GM04503 (cell line): ENCODE measurements around the gene ERN2.

ENCODE experiments used
- DNase-seq: peaks from one replicate; pipeline ENCODE4 v3.0.0-alpha.2; 2012; ENCODE audit warnings: low read depth

The ERN2 gene

GRCh38 chr16:23687034-23687808, 25.8 kb downstream of the ERN2 start:
- DNase-seq = no peak

GRCh38 chr16:23683487-23683886, 29.5 kb downstream of the ERN2 start:
- no peak for DNase-seq

DNA sequence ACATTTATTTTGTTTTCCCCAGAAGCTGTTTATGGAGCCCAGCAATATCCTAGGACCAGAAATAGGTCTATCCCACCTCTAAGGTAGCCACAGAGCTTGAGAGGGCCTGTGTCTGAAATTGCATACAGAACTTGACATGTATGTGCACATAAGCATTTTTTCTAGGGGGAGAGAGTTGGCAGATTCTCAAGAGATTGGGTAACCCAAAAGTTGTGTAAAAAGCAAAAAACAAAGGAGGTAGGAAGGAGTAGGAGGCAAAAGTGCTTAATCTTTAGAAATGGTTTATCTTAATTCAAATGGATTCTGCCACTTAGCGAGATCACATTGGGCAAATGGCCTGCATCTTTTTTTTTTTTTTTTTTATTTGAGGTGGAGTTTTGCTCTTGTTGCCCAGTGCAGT, 30.8 kb downstream of the ERN2 start:
- DNase-seq = no peak

DNA sequence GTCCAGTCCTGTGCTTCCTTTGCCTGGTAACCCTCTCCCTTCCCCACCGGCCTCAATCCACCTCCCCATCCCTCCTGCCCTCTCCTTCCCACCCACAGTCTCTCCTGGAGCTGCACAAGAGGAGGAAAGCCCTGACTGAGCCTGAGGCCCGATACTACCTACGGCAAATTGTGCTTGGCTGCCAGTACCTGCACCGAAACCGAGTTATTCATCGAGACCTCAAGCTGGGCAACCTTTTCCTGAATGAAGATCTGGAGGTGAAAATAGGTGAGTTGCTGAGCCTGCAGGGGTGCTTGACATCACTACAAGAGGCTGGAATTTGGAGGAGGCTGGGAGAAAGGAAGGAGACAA, 33.1 kb downstream of the ERN2 start:
- DNase-seq = no peak

DNA sequence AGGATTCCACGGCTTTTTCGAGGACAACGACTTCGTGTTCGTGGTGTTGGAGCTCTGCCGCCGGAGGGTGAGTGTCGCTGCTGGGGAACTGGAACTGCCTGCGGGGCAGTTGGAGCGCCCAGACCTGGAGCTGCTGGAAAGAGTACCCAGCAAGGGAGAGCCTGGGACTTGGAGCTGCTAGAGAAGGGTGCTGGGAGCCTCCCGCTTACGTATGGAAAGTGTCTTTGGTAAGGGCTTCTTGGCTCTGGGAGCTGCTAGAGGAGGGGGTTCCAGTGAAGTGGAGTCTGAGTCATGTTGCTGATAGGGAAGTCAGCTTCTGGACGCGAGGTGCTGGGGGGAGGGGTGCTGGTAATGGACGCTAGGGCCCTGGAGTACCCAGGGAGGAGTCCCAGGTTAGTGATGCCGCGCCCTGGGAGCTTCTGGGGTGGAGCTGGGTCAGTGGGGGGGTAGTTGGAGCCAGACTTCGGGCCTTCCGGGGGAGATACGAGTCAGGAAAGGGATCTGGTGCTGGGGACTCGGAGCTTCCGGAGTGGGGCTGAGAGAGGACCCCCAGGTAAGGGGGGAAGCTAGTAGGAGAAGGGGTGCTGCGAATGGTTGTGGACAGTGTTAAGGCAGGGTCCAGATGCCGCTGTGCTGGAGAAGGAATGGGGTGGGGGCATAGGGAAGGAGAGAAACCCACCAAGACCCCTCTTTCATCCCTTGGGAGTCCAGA, 33.6 kb downstream of the ERN2 start:
- DNase-seq = no peak

- no peak for DNase-seq
Measured at GRCh38 chr16:23678430-23679273, 34.4 kb downstream of the ERN2 start, which contains the start of gene PLK1. Gene PLK1 (plus strand): TSS chr16:23678889. CDS start chr16:23678933, 44 bp downstream.

GRCh38 chr16:23676924-23677480, 36.0 kb downstream of the ERN2 start:
- DNase-seq = no peak

DNA sequence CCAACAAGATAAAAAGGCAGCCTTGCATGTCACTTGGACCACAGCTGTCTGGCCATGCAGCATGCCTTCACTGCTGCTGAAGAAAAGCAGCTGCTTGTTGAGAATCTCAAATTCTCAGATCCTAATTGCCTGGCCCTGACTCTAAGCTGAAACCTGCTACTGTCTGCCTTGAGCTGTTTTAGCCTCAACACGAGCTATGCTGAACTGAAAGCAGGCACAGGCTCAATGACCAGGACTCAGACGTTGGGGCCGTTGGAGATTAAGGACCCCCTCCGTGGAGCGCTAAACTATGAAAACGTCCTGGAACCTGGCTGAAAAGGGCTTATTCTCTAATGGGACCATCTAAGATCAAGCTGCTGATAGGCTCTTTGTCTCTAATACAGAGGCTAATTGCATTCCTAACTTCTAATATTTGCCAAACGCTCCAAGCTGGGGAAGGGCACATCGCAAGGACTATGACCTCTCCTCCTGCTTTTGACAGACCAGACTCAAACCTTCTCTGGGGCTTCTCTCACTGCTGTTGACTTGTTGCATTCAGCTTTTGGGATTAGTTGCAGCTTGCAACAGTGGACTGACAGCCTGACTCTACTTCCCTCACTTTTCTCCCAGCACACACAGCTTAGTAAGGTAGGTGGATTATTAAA, 38.9 kb downstream of the ERN2 start:
- DNase-seq = no peak

DNA sequence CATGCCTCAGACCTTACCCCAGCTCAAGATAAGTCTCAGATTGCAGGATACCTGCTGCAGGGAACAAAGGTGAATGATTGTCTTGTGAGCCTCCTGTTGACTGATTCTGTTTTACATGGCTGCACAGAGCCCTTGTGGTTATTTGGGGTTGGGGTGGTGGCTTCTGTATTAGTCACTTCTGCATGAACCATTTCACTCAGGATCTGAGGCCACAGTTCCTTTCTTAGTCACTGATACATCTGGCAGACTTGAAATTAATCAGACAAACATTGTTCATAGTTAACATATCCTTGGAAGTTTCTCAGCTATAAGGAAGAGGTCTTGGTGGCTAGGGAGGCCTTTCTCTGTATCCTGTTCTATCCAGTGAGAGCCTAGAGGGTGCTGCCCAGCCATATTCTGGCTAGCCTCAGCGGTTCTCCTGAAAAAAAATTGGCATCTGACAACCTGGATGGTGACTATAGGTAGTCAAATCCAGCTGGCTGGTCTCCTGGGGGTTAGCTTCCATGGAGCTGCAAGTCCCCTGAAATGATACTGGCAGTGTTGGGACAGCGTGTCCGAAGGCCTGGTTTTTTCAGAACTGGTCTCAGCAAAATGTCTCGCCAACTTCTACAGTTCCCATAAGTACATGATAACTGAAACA, 42.8 kb downstream of the ERN2 start:
- peak; percentile 72 for DNase-seq

- DNase-seq = no peak
Measured at GRCh38 chr16:23668873-23669272, 44.1 kb downstream of the ERN2 start.

DNA sequence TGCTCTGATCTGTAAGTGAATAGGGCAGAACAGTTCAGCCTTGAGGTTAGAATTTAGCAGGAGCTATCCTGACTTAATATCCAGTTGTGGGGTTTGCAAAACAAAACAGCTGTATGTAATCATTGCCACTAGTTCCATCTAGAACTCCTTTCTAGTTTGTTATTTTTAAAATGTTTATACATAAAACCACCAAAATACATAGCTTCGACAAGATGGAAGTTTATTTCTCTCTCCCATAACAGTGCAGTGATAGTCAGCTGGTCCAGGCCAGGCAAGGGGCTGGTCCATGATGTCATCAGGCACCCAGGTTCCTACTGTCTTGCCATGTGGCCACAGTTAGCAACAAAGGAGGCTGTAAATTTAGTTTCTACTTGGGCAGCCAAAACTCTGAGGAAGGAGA, 44.8 kb downstream of the ERN2 start:
- no peak for DNase-seq

GRCh38 chr16:23667355-23667659, 45.7 kb downstream of the ERN2 start:
- DNase-seq = no peak

- DNase-seq = no peak
Measured at GRCh38 chr16:23666571-23667354, 46.3 kb downstream of the ERN2 start.

GRCh38 chr16:23663918-23664317, 49.1 kb downstream of the ERN2 start:
- no peak for DNase-seq

- DNase-seq = no peak
Measured at GRCh38 chr16:23651943-23652468, 61.0 kb downstream of the ERN2 start.

DNA sequence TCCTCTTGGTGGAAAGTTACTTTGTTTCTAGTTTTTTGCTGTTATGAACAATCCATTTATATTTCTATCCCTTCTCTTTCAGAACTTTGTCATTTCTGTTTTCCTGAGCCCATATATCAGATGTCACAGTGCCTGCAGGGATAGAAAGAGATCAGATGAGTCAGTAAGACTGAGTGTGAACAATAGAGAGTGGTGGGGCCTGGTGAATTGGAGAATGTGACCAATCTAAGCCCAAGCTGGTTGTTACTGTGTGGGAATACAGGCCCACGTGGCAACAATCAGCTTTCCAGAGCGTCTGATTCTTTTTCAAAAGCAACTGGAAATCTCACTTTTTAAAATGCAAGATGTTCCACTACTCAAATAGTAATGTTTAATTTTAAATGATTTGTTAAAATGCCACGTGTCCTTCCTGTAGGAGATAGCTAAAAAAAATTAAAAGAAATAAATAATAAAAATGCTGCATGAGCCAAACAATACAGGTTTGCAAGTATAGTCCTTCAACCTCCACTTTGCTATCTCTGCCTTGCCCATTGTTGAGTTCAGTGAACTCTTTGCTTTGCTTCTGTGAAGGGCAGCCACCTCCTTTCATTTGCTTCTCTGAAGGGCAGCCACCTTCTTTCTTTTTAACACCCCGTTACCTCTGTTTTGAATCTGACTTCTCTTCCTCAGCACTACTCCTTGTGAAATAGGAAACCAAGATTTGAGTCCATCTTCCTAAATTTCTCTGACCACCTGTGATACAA, 62.2 kb downstream of the ERN2 start:
- no peak for DNase-seq

DNA sequence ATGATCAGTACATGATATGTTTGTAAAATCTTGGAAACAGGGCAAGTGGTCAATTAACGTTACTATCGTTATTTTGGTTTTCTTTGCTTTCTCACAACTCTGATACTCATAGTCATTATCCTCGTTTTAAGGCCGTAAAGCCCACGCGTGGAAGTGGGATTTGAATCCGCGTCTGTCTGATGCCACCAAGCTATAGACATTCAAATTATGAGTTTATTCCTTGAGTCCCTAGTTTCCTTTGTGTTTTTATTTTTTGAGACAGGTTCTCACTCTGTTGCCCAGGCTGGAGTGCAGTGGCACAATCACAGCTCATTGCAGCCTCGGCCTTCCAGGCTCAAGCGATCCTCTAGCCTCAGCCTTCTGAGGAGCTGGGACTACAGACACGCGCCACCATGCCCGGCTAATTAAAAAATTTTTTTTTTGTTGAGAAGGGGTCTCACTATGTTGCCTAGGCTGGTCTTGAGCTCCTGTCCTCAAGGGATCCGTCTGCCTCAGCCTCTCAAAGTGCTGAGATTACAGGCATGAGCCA, 70.7 kb downstream of the ERN2 start:
- DNase-seq = no peak

DNA sequence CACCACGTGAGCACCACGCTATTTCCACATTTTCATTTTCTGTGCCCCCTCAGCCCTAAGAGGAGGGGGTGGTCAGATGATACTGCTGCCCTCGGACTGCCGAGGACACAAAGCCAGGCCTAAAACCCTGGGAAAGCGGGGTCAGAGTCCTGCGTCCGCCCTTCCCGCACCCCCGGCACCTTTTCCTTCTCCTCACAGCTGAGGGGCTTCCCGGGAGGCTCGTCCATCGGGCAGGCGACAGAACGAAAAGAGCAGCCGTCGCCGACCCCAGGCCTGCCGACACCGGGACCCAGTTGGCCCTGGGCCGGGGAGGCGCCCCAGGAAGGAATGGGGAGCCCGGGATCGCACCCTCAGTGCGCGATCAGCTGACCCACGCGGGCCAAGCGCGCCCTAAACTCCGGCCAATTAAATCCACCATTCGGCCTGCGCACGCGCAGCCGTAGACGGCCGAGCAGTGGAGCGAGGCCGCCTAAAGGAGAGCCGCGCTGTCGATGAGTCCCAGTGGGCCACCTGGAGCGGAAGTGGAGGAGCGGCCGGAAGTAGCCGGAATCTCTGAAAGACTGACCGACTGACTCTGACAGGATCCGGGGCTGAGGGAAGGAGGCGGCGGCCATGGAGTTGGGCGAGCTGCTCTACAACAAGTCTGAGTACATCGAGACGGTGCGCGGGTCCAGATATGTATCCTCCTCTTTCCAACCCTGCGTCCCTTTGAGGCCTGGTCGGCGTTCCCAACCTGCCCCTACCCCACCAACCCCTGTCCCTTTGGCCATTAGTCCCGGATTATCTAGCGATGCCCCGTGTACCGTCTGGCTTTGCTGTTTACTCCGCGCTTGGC, 71.9 kb downstream of the ERN2 start, which contains the start of the genes DCTN5 and PALB2:
Gene DCTN5 (plus strand): TSS at position 536 of the 835 bp plus-strand sequence. CDS start 77 bp downstream, at position 613.
Gene PALB2 (minus strand): TSS at position 380 of the 835 bp plus-strand sequence. CDS start 153 bp downstream, at position 227.
- peak; percentile 70 for DNase-seq
